DMS 273 (cell line): ENCODE measurements around the gene RMND5A.

Source experiments
- DNase-seq: peaks from one replicate; lab custom pipeline; 2025; ENCODE audit not compliant: unreplicated experiment; lab: John Stamatoyannopoulos, UW

The RMND5A gene

GRCh38 chr2:86764661-86765309 lies 44.7 kb downstream of the RMND5A start:
- DNase-seq: peak; percentile 70

- DNase-seq: no peak
Observed at GRCh38 chr2:86765310-86765695, 45.2 kb downstream of the RMND5A start.

- no peak for DNase-seq
Observed at GRCh38 chr2:86768189-86768949, 48.3 kb downstream of the RMND5A start.

- DNase-seq: no peak
Observed at GRCh38 chr2:86769838-86770237, 49.7 kb downstream of the RMND5A start.

GRCh38 chr2:86770816-86771301 lies 50.8 kb downstream of the RMND5A start:
- no peak for DNase-seq

GRCh38 chr2:86772611-86773010 lies 52.5 kb downstream of the RMND5A start:
- no peak for DNase-seq

GRCh38 chr2:86774862-86775261 lies 54.8 kb downstream of the RMND5A start:
- DNase-seq: no peak

GRCh38 chr2:86775338-86775737 lies 55.2 kb downstream of the RMND5A start:
- no peak for DNase-seq

- no peak for DNase-seq
Observed at GRCh38 chr2:86776532-86776931, 56.4 kb downstream of the RMND5A start.

- no peak for DNase-seq
Observed at GRCh38 chr2:86778957-86779356, 58.9 kb downstream of the RMND5A start.

- DNase-seq: no peak
Observed at GRCh38 chr2:86779971-86780370, 59.9 kb downstream of the RMND5A start.

- DNase-seq: no peak
Observed at GRCh38 chr2:86781363-86781762, 61.3 kb downstream of the RMND5A start.

GRCh38 chr2:86782748-86783147 lies 62.7 kb downstream of the RMND5A start:
- DNase-seq: no peak

- no peak for DNase-seq
Observed at GRCh38 chr2:86783615-86784339, 63.7 kb downstream of the RMND5A start.

- no peak for DNase-seq
Observed at GRCh38 chr2:86785456-86785855, 65.4 kb downstream of the RMND5A start.

GRCh38 chr2:86786001-86786536 lies 66.0 kb downstream of the RMND5A start:
- no peak for DNase-seq

GRCh38 chr2:86787736-86788135 lies 67.6 kb downstream of the RMND5A start:
- DNase-seq: peak; percentile 22

- DNase-seq: peak; percentile 31
Observed at GRCh38 chr2:86788165-86788564, 68.1 kb downstream of the RMND5A start.

- DNase-seq: peak; percentile 63
Observed at GRCh38 chr2:86788881-86789686, 69.0 kb downstream of the RMND5A start.

GRCh38 chr2:86789687-86790133 lies 69.6 kb downstream of the RMND5A start:
- DNase-seq: peak; percentile 49
